IMR-90 (cell line): ENCODE results near the gene KDM6A.

Experiments used
- CEBPB ChIP-seq: IDR thresholded peaks from 2 replicates; pipeline ENCODE4 v1.6.1; 2012; ENCODE audit warnings: low read depth, low read length, improper control_type of control experiment
- CTCF ChIP-seq: conservative IDR thresholded peaks from 2 replicates; pipeline ENCODE4 v1.5.1; 2012; ENCODE audit warnings: mild to moderate bottlenecking, low read depth, low read length, improper control_type of control experiment
- POLR2A ChIP-seq: IDR thresholded peaks from 2 replicates; pipeline ENCODE4 v1.6.1; 2012; ENCODE audit warnings: mild to moderate bottlenecking, low read depth, low read length
- RAD21 ChIP-seq: IDR thresholded peaks from 2 replicates; pipeline ENCODE4 v1.6.1; 2012; ENCODE audit warnings: low read length, improper control_type of control experiment
- USF2 ChIP-seq: fragments of 150-350 bp; IDR thresholded peaks from 2 replicates; pipeline ENCODE4 v1.6.1; 2017; ENCODE audit warnings: mild to moderate bottlenecking, antibody characterized with exemption, low read length, low read depth

- TF ChIP-seq CTCF (no peak), CEBPB (no peak), RAD21 (no peak), USF2 (no peak), POLR2A (no peak)
Measured at GRCh38 chrX:44890247-44890646, 17.3 kb downstream of the KDM6A start.
